Measurements from ENCODE around the gene TMCC2.

TMCC2 gene

DNA sequence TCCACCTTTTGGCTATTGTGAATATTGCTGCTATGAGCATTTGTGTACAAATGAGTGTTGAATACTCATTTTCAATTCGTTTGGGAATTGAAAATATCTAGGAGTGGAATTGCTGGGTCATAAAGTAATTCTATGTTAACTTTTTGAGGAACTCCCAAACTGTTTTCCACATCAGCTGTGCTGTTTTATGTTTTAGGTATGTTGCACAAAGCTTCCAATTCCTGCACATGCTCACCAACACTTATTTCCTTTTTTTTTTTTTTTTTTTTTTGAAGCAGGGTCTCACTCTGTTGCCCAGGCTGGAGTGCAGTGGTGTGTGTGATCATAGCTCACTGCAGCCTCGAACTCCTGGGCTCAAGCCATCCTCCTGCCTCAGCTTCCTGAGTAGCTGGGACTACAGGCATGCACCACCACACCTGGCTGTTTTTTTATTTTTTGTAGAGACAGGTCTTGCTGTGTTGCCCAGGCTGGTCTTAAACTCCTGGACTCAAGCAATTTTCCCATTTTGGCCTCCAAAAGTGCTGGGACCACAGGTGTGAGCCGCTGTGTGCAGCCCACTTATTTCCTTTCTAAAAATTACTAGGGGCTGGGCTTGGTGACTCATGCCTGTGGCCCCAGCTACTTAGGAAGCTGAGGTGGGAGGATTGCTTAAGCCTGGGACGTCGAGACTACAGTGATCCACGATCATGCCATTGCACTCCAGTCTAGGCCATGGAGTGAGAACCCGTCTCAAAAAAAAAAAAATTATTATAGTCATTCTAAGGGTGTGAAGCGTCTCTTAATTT is 33.4 kb downstream of the TMCC2 start:
- no peak for DNase-seq (ENCODE audit: low read depth in 2 of 2)

DNA sequence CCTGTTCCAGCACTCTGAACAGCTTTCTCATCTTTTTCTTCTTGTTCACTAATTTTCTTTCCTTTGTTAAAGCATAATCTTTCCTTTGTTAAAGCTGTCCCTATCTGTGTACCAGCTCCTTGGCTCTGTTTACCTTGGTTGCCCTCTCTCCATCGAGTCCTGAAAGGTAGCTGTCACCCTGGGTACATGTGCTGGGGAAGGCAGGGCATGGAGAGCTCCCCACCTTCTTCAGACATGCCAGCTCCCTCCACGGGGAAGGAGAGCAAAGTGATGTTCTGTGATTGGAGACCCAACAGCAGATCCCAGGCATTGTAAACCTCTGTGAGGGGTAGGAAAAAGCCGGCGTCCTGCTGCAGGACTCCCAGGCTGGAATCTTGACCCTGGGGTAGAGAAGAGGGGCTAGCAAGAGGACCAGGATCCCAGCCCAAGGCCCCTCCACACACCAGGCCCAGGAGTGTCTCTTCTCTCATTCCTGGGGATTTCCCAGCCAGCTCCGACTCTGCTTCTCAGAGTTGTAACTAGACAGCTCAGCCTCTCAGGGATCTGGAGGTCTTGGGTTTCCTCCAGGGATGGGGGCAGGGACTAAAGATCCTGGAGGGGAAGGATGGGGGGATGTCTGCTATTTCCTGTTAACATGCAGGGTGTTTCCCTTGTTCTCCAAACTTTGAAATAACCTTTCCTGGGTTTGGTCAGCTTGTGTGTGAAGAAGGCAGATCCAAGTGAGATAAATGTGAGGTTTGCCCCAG is 34.4 kb downstream of the TMCC2 start:
- DNase-seq (ENCODE audit: low read depth in 2 of 2): no peak

GRCh38 chr1:205262731-205263171 is 35.0 kb downstream of the TMCC2 start:
- DNase-seq (ENCODE audit: low read depth in 2 of 2): no peak

- DNase-seq (ENCODE audit: low read depth in 2 of 2): no peak
Observed at GRCh38 chr1:205263580-205264190, 35.9 kb downstream of the TMCC2 start.

DNA sequence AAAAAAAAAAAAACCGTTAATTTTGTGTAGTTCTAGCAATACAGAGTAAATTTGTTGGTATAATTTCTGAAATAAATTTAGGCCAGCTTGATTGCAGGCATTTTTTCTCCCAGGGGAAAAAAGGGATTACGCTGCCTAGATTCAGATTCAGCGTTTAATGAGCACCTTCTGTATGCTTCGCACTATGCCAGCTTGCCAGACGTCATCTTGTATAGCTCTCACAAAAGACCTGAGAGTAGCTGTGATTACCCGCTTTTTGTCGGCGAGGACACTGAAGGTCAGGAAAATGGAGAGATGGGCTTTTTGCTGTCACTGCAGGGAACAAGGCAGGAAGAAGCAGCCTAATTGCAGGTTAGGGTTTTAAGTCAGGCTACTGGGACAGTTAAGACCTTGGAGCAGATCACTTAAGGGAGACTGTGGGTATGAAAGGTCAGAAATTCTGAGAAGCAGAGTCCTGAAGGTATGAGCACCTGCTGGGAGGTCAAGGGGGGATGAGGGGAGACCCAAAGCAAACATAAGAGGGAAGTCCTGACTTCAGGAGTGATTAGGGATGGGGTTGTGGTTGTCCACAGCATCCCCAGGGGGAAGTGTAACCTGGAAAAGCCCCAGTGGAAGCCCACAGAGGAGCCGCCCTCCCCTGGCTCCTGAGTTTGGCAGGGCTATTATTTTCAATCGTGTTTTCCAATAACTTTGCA is 39.0 kb downstream of the TMCC2 start:
- DNase-seq (ENCODE audit: low read depth in 2 of 2): no peak

DNA sequence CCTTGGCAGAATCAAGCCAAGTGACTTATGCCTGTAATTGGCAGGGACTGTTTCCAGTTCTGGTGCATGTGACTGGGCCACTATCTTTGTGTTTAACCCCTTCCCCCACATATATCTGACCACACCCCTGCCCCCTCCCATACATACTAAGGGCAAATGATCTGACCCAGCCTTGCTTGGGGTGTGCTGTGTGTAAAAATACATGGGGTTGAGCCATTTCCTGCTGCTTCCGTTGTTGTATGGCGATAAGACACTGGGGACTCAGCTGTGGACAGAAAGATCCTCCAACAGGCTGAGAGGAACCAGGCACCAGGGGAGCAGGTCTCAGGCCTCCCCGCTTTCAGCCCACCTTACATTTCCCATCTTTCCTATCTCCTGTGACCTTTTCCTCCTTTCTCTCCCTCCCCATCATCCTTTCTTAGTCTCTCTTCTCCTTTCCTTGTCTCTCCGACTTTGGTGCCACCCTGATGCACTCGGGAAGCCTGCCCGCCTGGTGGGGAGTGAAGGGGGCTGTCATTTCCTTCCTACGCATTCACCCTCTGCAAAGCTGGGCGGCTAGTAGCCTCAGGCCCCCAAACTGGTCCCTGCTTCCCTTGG is 39.7 kb downstream of the TMCC2 start:
- no peak for DNase-seq (ENCODE audit: low read depth in 2 of 2)

DNA sequence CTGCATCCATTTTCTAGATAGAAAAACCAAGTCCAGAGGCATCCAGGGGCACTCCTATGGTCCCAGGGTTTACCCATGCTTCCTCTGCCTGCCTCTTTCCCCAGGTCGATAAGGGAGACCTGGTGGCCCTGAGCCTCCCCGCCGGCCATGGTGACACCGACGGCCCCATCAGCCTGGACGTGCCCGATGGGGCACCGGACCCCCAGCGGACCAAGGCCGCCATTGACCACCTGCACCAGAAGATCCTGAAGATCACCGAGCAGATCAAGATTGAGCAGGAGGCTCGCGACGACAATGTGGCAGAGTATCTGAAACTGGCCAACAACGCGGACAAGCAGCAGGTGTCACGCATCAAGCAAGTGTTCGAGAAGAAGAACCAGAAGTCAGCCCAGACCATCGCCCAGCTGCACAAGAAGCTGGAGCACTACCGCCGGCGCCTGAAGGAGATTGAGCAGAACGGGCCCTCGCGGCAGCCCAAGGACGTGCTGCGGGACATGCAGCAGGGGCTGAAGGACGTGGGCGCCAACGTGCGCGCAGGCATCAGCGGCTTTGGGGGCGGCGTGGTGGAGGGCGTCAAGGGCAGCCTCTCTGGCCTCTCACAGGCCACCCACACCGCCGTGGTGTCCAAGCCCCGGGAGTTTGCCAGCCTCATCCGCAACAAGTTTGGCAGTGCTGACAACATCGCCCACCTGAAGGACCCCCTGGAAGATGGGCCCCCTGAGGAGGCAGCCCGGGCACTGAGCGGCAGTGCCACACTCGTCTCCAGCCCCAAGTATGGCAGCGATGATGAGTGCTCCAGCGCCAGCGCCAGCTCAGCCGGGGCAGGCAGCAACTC is 41.3 kb downstream of the TMCC2 start:
- no peak for DNase-seq (ENCODE audit: low read depth in 2 of 2)

GRCh38 chr1:205269711-205270110 is 42.0 kb downstream of the TMCC2 start:
- no peak for DNase-seq (ENCODE audit: low read depth in 2 of 2)

- DNase-seq (ENCODE audit: low read depth in 2 of 2): no peak
Observed at GRCh38 chr1:205270271-205270670, 42.5 kb downstream of the TMCC2 start.

DNA sequence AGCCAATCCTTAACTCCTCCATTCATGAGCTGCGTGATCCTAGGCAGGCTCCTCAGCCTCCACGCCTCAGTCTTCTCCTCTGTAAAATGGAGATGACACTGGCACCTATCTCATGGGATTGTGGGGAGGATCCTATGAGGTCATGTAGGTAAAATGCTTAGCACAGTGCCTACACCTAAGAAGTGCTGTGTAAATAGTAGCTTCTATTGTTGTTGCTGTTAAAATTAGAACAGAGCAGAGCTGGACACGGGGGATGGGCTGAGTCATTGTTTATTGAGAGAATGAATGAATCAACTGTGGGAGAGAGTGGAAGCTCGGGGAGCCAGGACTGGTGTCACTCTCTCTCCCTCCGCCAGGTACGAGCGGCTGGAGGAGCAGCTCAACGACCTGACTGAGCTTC is 43.0 kb downstream of the TMCC2 start:
- no peak for DNase-seq (ENCODE audit: low read depth in 2 of 2)

- DNase-seq (ENCODE audit: low read depth in 2 of 2): no peak
Observed at GRCh38 chr1:205271277-205271676, 43.5 kb downstream of the TMCC2 start.

DNA sequence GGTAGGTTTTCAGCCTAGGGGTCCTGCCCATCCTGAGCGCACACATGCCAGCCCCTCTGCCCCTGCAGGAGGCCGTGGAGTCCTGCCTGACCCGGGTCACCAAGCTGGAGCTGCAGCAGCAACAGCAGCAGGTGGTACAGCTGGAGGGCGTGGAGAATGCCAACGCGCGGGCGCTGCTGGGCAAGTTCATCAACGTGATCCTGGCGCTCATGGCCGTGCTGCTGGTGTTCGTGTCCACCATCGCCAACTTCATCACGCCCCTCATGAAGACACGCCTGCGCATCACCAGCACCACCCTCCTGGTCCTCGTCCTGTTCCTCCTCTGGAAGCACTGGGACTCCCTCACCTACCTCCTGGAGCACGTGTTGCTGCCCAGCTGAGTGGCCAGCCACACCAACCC is 44.0 kb downstream of the TMCC2 start:
- no peak for DNase-seq (ENCODE audit: low read depth in 2 of 2)

DNA sequence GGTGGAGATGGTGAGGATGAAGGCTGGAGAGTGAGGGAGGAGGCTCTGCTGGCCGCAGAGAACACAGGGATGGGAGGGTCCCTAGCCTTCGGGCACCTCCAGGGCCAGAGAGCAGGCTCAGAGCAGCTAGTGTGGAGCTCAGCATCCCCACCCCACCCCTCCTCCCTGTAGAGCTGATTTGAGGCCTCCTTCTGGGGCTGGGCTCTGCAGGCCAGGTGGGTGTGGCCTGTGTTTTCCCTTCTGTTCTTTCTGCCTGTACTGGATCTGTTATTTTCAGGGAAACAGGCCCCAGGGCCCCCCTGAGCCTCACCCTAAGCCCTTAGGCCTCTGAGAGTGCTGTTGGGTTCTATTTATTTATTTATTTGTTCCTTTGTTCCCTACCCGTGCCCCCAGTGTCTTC is 44.8 kb downstream of the TMCC2 start:
- no peak for DNase-seq (ENCODE audit: low read depth in 2 of 2)

DNA sequence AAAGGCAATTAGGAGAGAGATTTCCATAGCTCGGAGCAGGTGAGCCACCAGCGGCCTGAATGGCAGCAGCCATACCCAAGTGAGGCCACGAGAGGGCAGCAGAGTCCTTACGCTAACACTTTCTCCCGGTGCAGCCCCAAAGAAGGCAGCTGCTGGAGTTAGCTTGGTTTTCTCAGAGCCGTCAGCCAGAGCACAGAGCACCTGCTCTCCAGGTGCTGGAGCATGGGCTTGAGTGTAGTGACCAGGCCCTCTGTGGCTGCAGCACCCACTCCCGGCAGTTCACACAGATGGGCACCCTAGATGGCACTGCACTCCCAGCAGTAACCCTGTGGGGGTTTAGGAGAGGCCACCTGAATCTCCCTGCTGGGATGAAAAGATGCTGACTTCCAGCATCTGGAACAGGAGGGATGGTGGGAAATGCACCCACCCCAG is 45.8 kb downstream of the TMCC2 start:
- DNase-seq (ENCODE audit: low read depth in 2 of 2): peak; percentile 59 to 76

DNA sequence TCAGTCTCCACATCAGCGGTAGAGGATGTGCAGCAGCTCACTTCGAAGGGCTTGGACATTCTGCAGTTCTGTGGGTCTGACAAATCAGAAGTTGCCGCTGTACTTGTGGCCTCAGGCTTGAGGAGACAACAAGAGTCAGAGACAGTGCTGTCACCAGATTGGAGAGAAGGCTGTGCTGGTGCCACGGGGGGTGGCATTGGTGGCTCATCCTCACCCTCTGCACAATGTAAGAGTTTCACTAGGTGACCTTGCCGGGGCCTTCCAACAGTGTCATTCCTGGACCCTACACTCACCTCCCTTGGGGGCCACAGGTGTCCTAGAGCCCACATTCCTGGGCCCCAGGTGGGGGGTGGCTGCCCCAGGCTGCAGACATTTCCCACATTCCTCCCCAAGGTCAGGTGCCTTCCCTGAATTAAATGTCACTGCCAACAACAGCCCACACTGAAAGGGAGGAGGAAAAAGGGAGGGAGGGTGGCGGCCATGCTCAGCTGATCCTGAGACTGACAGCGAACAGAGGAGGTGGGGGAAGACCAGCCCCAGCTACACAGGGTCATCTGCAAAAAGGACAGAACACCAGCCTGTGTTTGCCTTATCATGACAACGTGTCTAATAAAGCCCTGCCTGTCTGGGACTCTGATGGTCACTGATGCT is 46.4 kb downstream of the TMCC2 start:
- no peak for DNase-seq (ENCODE audit: low read depth in 2 of 2)

DNA sequence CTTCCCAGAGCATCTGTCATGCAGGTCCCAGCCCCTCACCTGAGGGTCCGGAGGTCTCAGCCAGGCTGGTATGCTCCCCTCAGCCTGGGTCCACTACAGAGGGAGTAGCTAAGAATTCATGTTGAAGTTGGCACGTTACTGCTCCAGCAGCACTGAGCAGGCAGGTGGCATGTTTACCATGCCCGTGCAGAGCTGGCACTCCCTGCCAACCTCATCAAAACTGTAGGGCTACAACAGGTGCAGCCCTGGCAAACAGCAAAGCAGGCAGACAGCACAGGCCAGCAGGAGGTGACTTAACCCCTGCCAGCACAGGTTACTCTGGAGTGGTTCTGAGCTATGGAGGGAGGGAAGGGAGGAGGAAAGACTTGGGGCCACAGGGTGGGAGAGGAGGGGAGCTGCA is 47.4 kb downstream of the TMCC2 start:
- DNase-seq (ENCODE audit: low read depth in 2 of 2): no peak

DNA sequence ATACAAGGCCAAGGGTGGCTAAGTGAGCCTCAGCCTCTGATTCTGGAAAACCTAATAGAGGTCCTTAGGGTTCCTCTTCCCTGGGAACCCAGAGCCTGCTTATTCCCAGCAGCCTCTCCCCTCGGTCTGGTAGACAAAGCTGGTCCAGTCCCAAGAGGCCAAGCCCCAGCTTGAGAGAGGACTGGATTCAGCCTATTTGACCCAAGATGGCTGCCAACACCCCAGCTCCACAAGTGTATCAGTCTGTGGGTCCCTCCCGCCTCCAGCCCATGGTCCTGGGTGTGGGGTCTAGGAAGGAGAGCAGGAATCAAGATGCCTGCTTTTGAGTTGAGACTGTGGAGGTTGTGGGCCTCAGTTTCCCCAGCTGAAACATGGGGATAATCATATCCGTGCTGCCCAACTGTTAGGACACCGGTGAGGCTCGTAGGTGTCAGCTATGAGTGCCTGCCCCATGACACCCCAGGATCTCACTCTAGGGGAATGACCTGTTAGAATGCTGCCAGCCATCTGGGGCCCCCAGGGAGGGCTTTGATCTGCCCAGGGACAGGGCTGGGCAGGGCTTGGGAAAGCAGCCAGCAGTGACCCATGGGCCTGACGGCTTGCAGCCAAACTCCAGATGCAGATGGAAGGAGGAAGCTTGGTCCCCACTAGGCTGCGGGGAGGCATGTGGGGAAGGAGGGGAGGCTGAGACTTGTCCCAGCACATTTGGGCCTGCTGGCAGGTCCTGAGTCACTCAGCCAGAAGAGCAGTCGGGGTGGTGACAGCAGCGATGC is 48.4 kb downstream of the TMCC2 start:
- DNase-seq (ENCODE audit: low read depth in 2 of 2): no peak

DNA sequence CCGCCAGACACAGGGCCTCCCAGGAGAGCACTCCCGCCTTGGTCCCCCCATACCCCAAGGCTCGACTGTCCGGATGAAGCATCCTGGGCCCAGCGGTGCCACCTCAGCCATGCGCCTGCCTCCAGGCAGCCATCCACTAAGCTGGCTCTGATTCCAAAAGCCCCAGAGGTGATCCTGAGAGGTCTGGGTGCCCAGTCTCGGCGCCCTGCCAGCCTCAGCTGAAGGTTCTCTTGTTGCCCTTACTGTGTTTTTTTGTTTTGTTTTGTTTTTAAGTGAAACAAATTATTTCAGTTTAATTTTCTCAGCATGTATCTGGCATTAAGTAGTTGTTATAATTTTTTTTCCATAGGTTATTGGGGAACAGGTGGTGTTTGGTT is 48.9 kb downstream of the TMCC2 start:
- no peak for DNase-seq (ENCODE audit: low read depth in 2 of 2)

DNA sequence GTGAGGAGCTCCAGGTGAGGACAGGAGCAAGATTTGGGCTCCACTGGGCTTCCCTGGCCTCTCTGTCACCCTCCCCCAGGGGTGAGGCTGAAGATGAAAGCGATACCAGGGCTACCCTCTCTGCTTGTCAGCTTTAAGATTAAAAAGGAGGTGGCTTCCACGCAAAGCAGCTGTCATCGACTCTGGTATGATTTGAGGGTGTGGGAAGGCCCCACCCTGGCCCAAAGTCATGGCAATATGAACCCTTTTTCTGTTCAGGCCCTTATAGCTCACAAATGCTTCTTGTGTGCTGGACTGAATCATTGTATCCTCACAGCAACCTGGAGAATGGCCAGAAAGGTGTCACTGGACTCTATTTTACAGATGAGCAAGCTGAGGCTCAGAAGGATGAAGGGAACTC is 52.2 kb downstream of the TMCC2 start:
- DNase-seq (ENCODE audit: low read depth in 2 of 2): no peak

All from stimulated activated CD8-positive, alpha-beta memory T cell treated with anti-CD3 and anti-CD28 coated beads, Interleukin-2, amount 100 ng/mL, for 48 hours (primary cell).